ENCODE measurements around the gene SPR. TPM values are rescaled to one million over a fixed set of nuclear protein-coding genes. Genes with fewer than 3 reads are reported as not detected.

Gene SPR
- total and polyA plus RNA-seq, 2 donors from 2014 or later, result 29.9 to 102 TPM

DNA sequence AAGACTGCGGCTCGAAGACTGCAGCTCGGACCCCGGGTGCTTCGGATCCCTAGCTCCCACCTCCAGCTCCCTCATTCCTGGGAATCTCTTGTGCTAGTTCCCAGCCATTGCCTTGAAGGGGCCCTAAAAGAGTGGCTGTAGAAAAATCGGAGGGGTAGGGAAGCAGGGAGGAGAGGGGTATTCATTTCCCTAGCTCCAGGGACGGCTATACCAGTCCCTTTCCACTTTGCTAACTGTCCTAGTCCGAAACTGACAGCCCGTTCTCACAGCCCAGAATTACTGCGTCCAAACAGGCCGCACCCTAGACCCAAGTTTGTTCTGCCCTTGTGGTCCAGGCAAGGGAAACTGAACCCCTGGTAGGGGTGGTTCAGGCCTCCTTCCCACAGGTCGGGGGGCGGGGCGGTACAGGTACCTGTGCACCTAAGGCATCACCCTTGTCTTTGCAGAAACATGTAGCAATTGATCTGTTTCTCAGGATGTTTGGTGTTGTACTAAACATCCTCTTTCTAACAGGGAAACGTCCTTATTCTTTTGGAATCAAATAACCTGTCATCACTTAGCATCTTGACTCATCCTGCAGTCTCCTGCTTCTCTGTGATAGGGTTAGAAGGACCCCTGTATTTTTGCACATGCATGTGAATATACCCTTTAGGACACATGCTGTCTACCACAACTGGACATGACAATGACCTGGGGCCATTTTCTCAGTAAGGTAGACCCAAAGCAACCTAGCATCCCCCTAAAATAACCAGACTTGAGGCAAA is 34.1 kb downstream of the SPR start:
- DNase-seq, result peak in 1 of 5 donors; percentile 9
- H3K27me3 ChIP-seq (ENCODE audit: control insufficient read depth, insufficient read depth, low read length), result peaks cover 69% of the 10 kb centered on the region
- no peak for FAIRE-seq
- peaks cover 0 to 6% (median 0%) of the 10 kb centered on the region in 3 donors for H3K4me1 ChIP-seq (ENCODE audit: control insufficient read depth in 2 of 3, insufficient read depth in 2 of 3, low read depth in 1 of 3, low read length in 3 of 3)
- no peak for TF ChIP-seq CTCF (IDR thresholded peaks at IDR 0.05; ENCODE audit: borderline replicate concordance, extremely low read depth, insufficient read depth)
- peak overlapping the region in 2 of 3 donors; percentile 59 to 65 for H3K9ac ChIP-seq (ENCODE audit: low read length in 3 of 3)
- H3K4me3 ChIP-seq (ENCODE audit: low read length in 3 of 3), result peak overlapping the region in 2 of 3 donors; percentile 66 to 71
- intact Hi-C loops (cut with DNase I), result no loop called here
- H3K27ac ChIP-seq (ENCODE audit: low read depth in 2 of 2, low read length in 2 of 2), result peak overlapping the region; percentile 63 to 75
- H3K36me3 ChIP-seq (ENCODE audit: control insufficient read depth in 2 of 3, insufficient read depth in 3 of 3, low read length in 3 of 3), result peaks cover 0 to 19% (median 0%) of the 10 kb centered on the region in 3 donors
- no peaks in the 10 kb centered on the region for H3K9me3 ChIP-seq (ENCODE audit: control insufficient read depth in 2 of 3, insufficient read depth in 1 of 3, low read length in 3 of 3)

GRCh38 chr2:72921853-72922252 is 34.6 kb downstream of the SPR start:
- Histone ChIP-seq H3K27me3 (ENCODE audit: control insufficient read depth, insufficient read depth, low read length) (peaks cover 70% of the 10 kb centered on the region), H3K36me3 (ENCODE audit: control insufficient read depth in 2 of 3, insufficient read depth in 3 of 3, low read length in 3 of 3) (peaks cover 0 to 19% (median 0%) of the 10 kb centered on the region in 3 donors), H3K4me3 (ENCODE audit: low read length in 3 of 3) (peak overlapping the region in 2 of 3 donors; percentile 66 to 71), H3K27ac (ENCODE audit: low read depth in 2 of 2, low read length in 2 of 2) (peak overlapping the region; percentile 58 to 75), H3K4me1 (ENCODE audit: control insufficient read depth in 2 of 3, insufficient read depth in 2 of 3, low read depth in 1 of 3, low read length in 3 of 3) (peaks cover 0 to 3% (median 1%) of the 10 kb centered on the region in 3 donors), H3K9ac (ENCODE audit: low read length in 3 of 3) (peak overlapping the region in 2 of 3 donors; percentile 37 to 65), H3K9me3 (ENCODE audit: control insufficient read depth in 2 of 3, insufficient read depth in 1 of 3, low read length in 3 of 3) (no peaks in the 10 kb centered on the region)
- TF ChIP-seq CTCF (IDR thresholded peaks at IDR 0.05; ENCODE audit: borderline replicate concordance, extremely low read depth, insufficient read depth), result no peak
- FAIRE-seq (no peak), DNase-seq (peak in 1 of 5 donors; percentile 7)
- intact Hi-C loops (cut with DNase I), result no loop called here

GRCh38 chr2:72923833-72924352 is 36.7 kb downstream of the SPR start:
- peak in 1 of 5 donors; percentile 43 for DNase-seq
- no peak for TF ChIP-seq CTCF (IDR thresholded peaks at IDR 0.05; ENCODE audit: borderline replicate concordance, extremely low read depth, insufficient read depth)
- H3K9ac ChIP-seq (ENCODE audit: low read length in 3 of 3), result peak overlapping the region in 1 of 3 donors; percentile 9
- H3K9me3 ChIP-seq (ENCODE audit: control insufficient read depth in 2 of 3, insufficient read depth in 1 of 3, low read length in 3 of 3), result no peaks in the 10 kb centered on the region
- H3K4me3 ChIP-seq (ENCODE audit: low read length in 3 of 3), result peak overlapping the region in 1 of 3 donors; percentile 66
- peaks cover 0 to 19% (median 0%) of the 10 kb centered on the region in 3 donors for H3K36me3 ChIP-seq (ENCODE audit: control insufficient read depth in 2 of 3, insufficient read depth in 3 of 3, low read length in 3 of 3)
- intact Hi-C loops (cut with DNase I), result no loop called here
- peak overlapping the region; percentile 44 to 82 for H3K27ac ChIP-seq (ENCODE audit: low read depth in 2 of 2, low read length in 2 of 2)
- peaks cover 0 to 3% (median 2%) of the 10 kb centered on the region in 3 donors for H3K4me1 ChIP-seq (ENCODE audit: control insufficient read depth in 2 of 3, insufficient read depth in 2 of 3, low read depth in 1 of 3, low read length in 3 of 3)
- H3K27me3 ChIP-seq (ENCODE audit: control insufficient read depth, insufficient read depth, low read length), result peaks cover 74% of the 10 kb centered on the region
- no peak for FAIRE-seq
